ENCODE measurements around the gene PARVB.
"Not testable (repeated sequence)": the region's sequence is repeated elsewhere in the genome, so short reads cannot be mapped to it uniquely, and the experiment has no call there.

PARVB gene

GRCh38 chr22:44051358-44051757 lies 27.3 kb downstream of the PARVB start:
- no peak overlapping the region for H3K27ac ChIP-seq
- DNase-seq (ENCODE audit: low spot score): no peak
- H3K4me3 ChIP-seq: no peak overlapping the region
- no peak for TF ChIP-seq CTCF (IDR thresholded peaks at IDR 0.05)

DNA sequence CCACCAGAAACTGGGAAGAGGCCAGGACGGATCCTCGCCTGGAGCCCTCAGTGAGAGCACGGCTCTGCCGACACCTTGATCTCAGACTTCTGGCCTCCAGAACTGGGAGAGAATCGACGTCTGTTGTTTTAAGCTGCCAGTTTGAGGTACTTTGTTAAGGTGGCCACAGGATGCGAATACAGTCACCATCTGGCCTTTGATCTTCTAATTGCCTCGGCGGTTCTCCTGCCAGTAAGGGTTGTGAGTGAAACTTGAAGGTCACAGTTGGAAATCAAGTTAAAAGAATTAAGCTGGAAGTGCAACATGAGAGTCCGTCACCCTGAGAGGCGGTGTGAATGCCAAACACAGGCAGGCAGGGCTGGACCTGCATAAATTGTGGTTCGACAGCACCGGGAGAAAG lies 27.9 kb downstream of the PARVB start:
- no peak for TF ChIP-seq CTCF (IDR thresholded peaks at IDR 0.05)
- DNase-seq (ENCODE audit: low spot score): no peak
- H3K27ac ChIP-seq: no peak overlapping the region
- no peak overlapping the region for H3K4me3 ChIP-seq

- H3K4me3 ChIP-seq: no peak overlapping the region
- no peak for TF ChIP-seq CTCF (IDR thresholded peaks at IDR 0.05)
- no peak overlapping the region for H3K27ac ChIP-seq
- no peak for DNase-seq (ENCODE audit: low spot score)
These were observed 31.7 kb downstream of the PARVB start for GRCh38 chr22:44055805-44056204.

- DNase-seq (ENCODE audit: low spot score); H3K27ac ChIP-seq; H3K4me3 ChIP-seq: not testable (repeated sequence)
These were observed 32.5 kb downstream of the PARVB start for GRCh38 chr22:44056649-44057048.

- H3K4me3 ChIP-seq: no peak overlapping the region
- no peak for DNase-seq (ENCODE audit: low spot score)
These were observed 33.4 kb downstream of the PARVB start for GRCh38 chr22:44057401-44057987.

DNA sequence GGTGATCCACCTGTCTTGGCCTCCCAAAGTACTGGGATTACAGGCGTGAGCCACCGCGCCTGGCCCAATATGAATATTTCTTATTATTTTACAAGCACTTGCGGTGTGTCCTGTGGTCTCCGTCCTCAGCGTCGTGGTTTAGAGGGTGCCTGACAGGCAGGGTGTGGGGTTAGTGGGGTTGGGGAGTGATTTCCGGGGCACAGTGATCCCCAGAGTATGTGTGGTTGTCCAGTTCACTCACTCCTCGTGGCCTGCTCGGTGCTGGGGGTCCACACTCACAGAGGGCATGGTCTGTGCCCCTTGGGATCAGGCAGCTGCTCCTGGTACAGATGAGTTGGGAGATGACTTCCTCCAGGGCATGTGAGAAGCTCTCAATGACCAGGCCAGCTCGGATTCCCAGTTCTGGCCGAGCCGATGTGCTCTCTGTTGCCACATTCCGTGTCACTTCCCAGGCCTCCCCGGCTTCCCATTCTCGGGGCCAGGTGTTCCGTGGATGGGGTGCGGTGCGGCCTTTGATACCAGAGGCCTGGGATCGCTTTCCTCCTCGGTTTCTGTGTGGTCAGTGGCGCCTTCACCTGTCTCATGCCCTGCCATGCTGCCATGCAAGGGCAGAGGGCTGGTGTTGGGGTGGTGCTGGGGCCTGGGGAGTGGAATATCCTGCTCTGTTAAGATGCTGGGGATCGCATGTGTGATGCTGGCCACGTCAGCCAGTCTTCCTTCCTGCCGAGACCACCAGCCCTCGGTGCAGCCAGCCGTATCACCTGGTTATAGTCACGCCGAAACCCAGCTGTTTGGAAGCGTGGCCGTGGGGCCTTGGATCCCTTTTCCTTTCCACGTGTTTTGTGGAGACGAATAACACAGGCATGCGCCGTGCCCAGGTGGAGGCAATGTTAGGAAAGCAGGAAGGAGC lies 39.6 kb downstream of the PARVB start:
- no peak overlapping the region for H3K27ac ChIP-seq
- DNase-seq (ENCODE audit: low spot score): no peak
- no peak for TF ChIP-seq CTCF (IDR thresholded peaks at IDR 0.05)
- no peak overlapping the region for H3K4me3 ChIP-seq

More at GRCh38 chr22:44057401-44057987, 33.4 kb downstream of the PARVB start:
- no peak overlapping the region for H3K27ac ChIP-seq
- no peak for TF ChIP-seq CTCF (IDR thresholded peaks at IDR 0.05)

- TF ChIP-seq CTCF (IDR thresholded peaks at IDR 0.05): no peak
- Histone ChIP-seq H3K4me3 (no peak overlapping the region), H3K27ac (no peak overlapping the region)
- no peak for DNase-seq (ENCODE audit: low spot score)
These were observed 42.9 kb downstream of the PARVB start for GRCh38 chr22:44067033-44067432.
